GM08714 (cell line): ENCODE results near the gene AIP.
"Not testable (repeated sequence)": the region's sequence is repeated elsewhere in the genome, so short reads cannot be mapped to it uniquely, and the experiment has no call there.

Experiments
- H3K4me3 ChIP-seq: fragments of 200-500 bp; sonication (Bioruptor generic); 2 replicates; pipeline ENCODE4 v1.5.1; 2014; ENCODE audit warnings: mild to moderate bottlenecking, low read length, inconsistent platforms
- ZNF274 ChIP-seq: IDR thresholded peaks from 2 replicates; pipeline ENCODE4 v1.6.1; 2012; ENCODE audit warnings: mild to moderate bottlenecking, low read depth, low read length

AIP gene

GRCh38 chr11:67468759-67469507 lies 13.9 kb upstream of the AIP start, which contains the start of gene TMEM134:
Gene TMEM134 (minus strand): TSS chr11:67469251. CDS start chr11:67469192, 59 bp downstream.
- H3K4me3 ChIP-seq: peak within 1 kb of the TSS; percentile 82
- no peak for TF ChIP-seq ZNF274

DNA sequence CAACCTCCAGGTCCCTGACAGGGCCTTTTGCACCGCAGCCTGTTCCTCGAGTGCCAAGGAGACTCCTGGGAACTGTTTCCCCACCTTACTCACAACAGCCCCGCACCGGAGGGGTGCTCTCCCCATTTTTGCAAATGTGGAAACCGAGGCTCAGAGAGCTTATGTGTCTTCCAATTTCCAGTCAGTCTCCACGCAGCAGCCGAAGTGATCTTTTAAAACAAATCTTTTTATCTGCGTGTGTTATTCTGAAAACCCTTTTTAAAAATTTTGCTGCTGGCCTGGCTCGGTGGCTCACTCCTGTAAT lies 13.4 kb upstream of the AIP start:
- no peak for TF ChIP-seq ZNF274
- peak overlapping the region; percentile 52; the same call in 1 of the 2 replicates for H3K4me3 ChIP-seq

DNA sequence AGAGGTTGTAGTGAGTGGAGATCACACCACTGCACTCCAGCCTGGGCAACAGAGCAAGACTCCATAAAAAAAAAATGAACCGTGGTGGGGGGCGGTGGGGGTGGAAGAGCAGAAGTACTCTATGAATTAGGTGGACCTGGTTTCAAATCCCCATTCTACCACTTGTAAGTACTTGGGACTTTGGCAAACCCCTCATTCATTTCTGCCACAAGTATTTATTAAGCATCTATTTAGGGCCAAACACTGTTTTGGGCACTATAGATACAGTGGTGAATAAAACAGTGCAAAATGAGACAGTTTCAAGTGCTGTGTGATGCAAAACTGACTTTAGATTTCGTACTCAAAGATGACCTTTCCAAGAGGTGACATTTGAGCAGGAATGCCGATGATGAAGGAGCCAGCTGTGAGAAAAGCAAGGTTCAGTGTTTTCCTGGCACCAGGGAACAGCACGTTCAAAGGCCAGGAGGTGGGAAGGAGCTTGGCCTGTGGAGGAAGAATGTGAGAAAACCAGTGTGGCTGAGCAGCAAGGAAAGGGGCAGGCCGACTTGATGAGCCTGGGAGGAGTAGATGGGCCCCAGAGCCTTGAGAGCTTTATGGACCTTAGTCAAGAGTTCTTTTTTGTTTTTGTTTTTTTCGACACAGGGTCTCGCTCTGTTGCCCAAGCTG lies 12.4 kb upstream of the AIP start:
- TF ChIP-seq ZNF274: no peak
- H3K4me3 ChIP-seq: no peak overlapping the region

DNA sequence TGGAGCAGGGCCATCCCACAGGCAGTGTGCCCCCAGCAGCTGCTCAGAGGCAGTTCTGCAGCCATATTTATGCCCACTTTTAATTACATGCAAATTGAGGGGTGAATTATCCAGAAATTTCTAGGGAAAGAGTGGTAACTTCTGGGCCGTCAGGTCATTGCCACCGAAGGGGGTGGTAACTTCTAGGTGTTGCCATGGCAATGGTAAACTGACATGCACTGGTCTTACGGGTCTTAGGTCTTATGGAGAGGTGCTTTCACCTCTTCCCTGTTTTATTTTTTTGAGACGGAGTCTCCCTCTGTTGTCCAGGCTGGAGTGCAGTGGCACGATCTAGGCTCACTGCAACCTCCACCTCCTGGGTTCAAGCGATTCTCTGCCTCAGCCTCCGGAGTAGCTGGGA lies 9.9 kb upstream of the AIP start:
- TF ChIP-seq ZNF274: no peak
- no peak overlapping the region for H3K4me3 ChIP-seq

DNA sequence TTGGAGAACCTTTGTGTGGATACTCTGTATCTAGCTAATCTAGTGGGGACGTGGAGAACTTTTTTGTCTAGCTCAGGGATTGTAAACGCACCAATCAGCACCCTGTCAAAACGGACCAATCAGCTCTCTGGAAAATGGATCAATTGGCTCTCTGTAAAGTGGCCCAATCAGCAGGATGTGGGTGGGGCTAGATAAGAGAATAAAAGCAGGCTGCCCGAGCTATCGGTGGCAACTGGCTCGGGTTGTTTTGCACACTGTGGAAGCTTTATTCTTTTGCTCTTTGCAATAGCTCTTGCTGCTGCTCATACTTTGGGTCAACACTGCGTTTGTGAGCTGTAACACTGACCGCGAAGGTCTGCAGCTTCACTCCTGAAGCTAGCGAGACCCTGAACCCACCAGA lies 6.1 kb upstream of the AIP start:
- H3K4me3 ChIP-seq: not testable (repeated sequence)

- not testable (repeated sequence) for H3K4me3 ChIP-seq
These were observed 5.3 kb upstream of the AIP start for GRCh38 chr11:67477344-67478050.

DNA sequence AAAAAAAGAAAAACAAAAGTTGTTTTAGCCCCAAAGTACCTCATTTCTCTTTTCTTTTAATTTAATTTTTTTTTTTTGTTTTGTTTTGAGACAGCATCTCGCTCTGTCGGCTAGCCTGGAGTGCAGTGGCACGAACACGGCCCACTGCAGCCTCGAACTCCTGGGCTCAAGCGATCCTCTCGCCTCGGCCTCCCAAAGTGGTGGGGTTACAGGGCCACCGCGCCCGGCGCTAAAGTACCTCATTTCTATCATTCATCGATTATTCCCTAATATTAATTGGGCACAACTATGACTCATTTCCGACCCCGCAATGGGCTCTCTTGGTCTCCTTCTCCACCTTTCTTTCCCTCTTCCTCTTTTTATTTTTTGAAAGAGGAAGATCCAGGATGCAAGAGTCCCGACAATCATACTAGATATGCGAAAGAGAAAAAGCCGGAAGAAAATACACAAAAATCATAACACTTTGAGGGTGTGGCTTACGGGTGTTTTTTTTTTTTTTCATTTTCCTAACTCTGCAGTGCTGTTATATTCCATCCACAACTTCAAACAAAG lies 475 bp upstream of the AIP start:
- H3K4me3 ChIP-seq: peak overlapping the region; percentile 59; the same call in 1 of the 2 replicates
- TF ChIP-seq ZNF274: no peak

DNA sequence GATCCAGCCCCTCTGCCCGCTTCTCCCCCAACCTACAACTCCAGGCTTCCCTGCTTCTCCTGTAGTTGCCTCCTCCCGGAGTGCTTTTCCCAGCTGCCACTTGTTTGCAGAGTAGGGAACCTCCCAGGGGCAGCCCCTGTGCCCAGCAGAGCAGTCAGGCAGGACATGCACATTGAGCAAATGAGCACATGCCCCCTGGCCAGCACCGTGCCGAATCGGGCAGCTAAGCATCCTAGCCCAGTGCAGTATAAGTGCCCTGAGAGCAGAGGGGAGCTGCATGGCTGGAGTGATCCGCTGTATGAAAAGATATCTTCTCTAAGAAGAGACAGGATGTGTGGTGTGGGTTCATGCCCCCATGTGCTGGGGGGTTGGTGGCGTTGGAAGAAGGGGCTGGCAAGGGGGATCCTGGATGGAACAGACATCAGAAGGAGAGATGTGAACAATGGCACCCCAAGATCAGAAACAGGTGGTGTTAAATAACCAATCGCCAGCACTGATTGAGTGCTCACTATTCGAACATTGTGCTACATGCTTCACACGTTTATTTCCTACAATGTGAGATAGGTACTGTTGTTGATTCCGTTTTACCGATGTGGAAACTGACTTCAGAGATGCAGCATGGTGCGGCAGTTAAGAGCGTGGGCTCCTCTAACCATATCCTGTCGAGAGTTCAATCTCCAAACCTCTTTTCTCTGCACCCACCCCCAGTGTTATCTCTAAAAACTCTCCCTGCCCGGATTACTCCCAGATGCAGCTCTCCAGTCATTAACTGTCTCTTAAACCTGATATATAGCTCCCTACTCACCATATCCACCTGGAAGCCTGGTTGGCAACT lies 1.2 kb downstream of the AIP start:
- peak overlapping the region; percentile 59; the same call in 1 of the 2 replicates for H3K4me3 ChIP-seq
- TF ChIP-seq ZNF274: no peak

- TF ChIP-seq ZNF274: no peak
- H3K4me3 ChIP-seq: peak overlapping the region; percentile 12; the same call in 1 of the 2 replicates
These were observed 2.1 kb downstream of the AIP start for GRCh38 chr11:67484847-67485311.

- not testable (repeated sequence) for H3K4me3 ChIP-seq
These were observed 3.1 kb downstream of the AIP start for GRCh38 chr11:67485873-67486361.

DNA sequence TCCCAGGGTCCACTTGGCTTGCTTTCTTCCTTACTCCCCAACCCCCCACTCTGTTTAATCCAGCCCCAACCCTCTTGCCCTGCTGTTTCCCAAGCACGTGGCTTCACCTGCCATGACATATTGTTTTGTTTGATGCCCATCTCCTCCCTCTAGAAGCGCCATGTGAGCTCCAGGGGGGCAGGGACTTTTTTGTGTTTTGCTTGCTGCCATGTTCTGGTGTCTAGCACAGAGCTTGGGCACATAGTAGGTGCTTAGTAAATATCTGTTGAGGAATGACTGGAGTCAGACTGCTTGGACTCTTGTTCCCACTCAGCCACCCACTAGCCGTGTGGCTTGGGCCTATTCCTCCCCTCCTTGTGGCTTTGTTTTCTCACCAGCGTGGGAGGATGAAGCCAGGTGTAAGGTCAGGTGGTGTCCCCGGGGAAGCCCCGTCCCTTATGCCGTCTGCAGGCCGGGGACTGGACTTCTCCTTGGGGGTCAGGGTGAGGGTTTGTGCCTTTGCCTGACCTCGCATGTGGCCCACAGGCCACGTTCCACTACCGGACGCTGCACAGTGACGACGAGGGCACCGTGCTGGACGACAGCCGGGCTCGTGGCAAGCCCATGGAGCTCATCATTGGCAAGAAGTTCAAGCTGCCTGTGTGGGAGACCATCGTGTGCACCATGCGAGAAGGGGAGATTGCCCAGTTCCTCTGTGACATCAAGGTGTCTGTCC lies 3.8 kb downstream of the AIP start:
- TF ChIP-seq ZNF274: no peak
- H3K4me3 ChIP-seq: no peak overlapping the region

DNA sequence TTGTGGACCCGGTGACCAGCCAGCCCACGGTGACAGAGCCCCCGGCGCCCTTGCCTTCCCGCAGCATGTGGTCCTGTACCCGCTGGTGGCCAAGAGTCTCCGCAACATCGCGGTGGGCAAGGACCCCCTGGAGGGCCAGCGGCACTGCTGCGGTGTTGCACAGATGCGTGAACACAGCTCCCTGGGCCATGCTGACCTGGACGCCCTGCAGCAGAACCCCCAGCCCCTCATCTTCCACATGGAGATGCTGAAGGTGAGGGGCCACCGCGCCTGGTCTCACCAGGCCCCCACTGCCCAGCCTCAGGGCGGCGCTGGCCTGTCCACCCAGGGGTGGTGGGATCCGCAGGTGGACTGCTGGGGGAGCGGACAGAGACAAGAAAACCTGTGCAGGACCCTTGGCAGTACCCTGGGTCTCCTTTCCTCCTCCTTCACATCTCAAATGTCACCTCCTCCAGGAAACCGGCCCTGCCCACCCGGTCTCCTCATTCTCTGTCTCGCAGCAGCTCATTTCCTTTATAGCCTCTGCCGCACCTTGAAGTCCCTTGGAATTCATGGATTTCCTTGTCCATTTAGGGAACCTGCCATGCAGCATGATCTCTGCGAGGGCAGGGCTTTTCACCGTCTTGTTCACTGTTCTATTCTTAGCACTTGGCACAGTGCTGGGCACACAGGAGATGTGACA lies 6.5 kb downstream of the AIP start:
- no peak overlapping the region for H3K4me3 ChIP-seq
- no peak for TF ChIP-seq ZNF274
